Stimulated activated CD8-positive, alpha-beta memory T cell treated with anti-CD3 and anti-CD28 coated beads, Interleukin-4, amount 100 ng/mL, for 1 hour (primary cell): Measurements from ENCODE around the gene AGPAT3.
"Not testable (repeated sequence)": the region's sequence is repeated elsewhere in the genome, so short reads cannot be mapped to it uniquely, and the experiment has no call there.

Source experiments
- DNase-seq, 2 donors: peaks; one replicate each; pipeline ENCODE4 v3.0.0-alpha.2; 2020; ENCODE audit warnings: low read depth in 2 of 2, low spot score in 1 of 2

AGPAT3 gene

DNA sequence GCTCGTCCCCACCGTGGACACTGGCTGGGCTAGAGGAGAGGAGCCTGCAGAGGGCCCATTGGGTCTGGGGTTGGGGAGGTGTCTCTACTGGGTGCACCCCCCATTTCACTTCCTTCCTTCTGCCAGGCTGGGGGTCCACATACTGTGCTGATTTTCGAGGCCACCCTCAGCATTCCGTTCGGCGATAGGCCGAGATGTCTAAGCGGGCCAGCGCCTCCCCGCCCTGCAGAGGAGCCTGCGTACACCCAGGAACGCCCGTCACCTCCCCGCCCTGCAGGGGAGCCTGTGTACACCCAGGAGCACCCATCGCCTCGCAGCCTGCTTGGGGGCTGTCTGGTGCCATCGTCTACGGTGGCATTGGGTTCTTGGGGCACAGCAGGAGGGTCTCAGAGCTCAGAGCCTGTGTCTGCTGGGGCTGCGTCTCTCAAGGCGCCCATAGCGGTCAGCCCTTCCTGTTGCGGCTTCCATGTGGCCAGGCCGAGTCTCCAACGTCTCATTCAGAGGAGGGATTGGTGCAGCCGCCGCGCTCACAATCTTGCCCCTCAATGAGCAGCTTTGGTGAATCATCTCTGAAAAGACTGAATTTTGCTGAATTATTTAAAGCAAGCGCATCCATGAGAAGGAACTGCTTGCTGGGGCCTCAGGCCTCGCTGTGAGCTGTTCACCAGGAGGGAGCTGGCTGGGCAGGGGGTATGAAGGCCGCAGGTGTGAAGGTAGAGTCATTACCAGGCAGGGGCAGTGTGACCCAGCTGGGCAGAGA is 30.7 kb upstream of the AGPAT3 start:
- DNase-seq: no peak

DNA sequence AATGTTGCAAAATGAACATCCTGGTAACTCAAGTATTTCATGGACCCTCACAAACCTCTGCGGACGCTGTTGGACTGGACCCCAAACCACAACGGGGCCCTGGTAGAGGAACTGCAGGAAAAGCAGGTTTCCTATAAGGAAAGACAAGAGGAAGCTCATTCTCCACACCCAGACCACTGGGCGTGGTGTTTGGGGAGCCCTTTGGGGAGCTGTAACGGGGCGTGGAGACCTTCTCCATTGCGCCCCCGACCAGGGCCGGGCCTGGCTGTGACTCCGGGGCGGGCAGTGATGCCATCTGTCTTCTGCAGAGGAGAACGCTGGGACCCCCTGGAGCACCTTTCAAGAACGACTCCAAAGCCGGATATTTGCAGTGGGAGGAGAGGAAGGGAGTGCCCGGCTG is 30.0 kb upstream of the AGPAT3 start:
- no peak for DNase-seq

- no peak for DNase-seq
Observed at GRCh38 chr21:43835861-43836260, 29.2 kb upstream of the AGPAT3 start.

DNA sequence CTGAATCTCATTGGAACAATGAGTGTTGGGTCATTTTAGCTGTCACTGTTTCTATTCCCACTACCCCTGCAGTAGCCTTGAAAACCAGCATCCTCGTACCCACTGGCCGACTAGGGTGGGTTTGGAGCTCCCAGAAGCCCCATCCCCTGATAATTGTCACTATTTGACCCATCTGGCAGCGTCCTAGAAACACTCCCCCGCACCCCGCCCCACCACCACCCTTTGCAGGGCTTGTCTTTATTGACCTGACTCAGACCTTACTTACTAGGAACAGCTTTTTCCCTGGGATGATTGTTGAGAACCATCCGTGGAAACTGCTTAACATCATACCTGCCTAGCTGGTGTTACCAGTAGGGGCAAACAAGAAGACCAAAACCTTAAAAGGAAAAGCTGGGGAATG is 28.4 kb upstream of the AGPAT3 start:
- DNase-seq: no peak

DNA sequence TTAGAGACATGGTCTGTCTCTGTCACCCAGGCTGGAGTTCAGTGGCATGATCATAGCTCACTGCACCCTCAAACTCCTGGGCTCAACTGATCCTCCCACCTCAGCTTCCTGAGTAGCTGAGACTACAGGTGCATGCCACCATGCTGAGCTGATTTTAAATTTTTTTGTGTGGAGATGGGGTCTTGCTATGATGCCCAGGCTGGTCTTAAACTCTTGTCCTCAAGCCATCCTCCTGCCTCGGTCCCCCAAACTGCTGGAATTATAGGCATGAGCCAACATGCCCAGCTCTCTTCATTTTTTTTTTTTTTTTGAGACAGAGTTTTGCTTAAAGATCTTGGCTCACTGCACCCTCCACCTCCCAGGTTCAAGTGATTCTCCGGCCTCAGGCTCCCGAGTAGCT is 24.8 kb upstream of the AGPAT3 start:
- DNase-seq: no peak

DNA sequence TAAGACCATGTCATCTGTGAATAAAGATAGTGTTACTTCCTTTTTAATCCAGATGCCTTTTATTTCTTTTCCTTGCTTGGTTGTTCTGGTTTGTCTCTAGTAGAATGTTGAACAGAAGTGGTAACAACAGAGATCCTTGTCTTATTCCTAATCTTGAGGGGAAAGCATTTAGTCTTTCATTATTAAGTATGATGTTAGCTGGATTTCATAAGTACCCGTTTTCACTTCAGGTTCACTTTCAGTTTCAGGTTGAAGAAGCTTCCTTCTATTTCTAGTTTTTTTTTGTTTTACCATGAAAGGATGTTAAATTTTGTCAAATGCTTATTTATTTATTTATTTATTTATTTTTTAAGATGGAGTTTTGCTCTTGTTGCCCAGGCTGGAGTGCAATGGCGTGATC is 22.3 kb upstream of the AGPAT3 start:
- DNase-seq: no peak

- not testable (repeated sequence) for DNase-seq
Observed at GRCh38 chr21:43844906-43845305, 20.1 kb upstream of the AGPAT3 start.

DNA sequence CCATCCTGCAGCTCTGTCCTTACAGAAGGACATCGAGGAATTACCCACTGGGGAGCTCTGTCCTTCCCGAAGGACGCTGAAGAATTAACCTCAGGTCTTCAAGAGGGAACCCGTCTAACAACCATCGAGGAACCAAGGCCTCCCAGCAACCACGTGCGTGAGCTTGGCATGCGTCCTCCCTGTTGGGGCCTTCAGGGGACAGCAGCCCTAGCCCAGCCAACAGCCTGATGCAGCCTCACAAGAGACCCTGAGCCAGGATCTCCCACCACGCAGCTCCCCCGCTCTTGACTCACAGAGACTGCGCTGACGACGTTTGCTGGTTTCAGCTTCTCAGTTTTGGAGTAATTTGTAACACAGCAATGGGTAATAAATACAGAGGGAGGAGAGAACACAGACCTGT is 19.6 kb upstream of the AGPAT3 start:
- DNase-seq: no peak

DNA sequence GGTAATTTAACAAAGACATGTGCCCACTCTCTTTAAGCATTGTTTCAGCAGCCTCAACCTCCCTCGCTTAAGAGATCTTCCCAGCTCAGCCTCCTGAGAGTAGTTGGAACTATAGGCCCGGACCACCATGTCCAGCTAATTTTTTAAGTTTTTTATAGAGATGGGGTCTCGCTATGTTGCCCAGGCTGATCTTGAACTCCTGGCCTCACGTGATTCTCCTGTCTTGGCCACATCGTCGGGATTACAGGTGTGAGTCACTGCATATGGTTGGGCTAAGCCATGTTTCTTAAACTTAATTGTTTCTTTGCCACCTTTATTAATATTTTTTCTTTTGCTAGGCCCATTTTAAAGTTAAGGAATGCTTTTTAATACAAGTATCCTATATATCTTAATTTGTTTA is 18.6 kb upstream of the AGPAT3 start:
- no peak for DNase-seq

GRCh38 chr21:43847301-43847700 is 17.7 kb upstream of the AGPAT3 start:
- no peak for DNase-seq

DNA sequence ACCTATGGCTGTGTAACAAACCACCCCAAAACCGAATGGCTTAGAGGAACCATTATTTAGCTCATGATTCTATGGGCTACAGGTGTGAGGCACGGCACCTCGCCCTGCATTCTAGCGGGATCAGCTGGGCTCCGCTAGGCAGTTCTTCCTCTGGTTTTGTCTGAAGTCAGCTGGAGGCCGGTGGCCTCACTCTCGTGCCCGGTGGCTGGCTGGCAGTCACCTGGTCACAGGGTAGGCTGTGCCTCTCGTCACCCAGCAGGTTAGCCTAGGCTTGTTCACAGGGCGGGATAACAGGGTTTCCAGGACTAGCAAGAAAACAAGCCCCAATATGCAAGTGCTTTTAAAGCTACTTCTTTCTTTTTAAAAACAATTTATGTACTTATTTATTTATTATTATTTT is 16.3 kb upstream of the AGPAT3 start:
- DNase-seq: no peak

- DNase-seq: no peak
Observed at GRCh38 chr21:43849532-43850299, 15.3 kb upstream of the AGPAT3 start.

GRCh38 chr21:43850728-43851295 is 14.2 kb upstream of the AGPAT3 start:
- no peak for DNase-seq

DNA sequence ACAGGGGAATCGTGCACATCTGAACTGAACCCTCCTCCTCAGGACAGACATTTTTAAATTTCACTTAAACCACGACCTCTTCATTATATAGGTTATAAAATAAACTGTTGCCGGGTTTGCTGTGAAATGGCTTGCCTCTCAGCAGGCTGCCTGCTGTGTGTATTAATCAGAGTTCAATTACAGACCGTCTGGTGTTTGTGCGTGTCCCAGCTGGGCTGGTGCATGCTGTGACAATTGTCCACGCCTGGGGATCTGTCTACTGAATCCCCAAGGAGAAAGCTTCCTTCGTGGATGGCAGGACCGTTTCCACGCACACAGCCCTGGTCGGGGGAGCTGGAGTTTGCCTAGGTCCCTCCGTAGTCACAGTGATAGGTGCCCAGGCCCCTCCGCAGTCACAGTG is 13.4 kb upstream of the AGPAT3 start:
- DNase-seq: no peak

DNA sequence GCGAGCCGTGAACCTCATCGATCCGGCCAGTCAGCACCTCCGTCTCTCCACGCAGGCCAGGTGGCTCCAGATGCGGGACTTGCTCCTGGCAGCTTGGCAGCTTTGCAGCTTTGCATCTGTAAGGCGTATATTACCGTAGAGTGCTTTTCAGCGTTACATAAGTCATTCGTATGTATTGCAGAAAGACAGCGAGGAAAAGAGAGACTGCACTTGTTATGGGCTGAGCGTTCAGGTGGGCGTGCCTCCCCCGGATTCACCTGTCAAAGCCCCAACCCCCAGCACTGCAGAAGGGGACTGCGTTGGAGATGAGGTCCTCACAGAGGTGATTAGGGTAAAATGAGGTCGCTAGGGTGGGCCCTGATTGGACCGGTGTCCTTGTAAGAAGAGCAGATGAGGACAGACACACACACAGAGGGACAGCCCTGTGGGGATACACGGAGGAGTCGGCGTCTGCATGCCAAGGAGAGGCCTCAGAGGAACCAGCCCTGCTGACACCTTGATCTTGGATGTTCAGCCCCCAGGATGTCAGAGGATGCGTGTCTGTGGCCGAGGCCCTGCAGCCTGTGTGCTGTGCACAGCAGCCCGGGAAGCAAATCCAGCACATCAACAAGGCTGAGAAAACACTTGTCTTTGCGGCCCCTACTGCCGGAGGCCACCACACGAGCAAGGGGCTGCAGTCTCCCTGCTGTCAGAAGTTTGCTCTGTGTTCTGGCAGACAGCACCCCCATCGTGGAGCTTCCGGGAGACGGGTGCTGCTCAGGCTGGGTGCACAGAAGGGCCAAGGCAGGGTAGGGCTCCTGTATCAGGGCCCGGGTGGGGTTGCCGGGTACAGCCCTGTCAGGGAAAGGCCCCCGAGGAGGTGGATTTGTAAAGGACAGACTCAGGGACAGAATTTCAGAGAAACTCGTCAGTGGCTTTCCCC is 10.9 kb upstream of the AGPAT3 start:
- no peak for DNase-seq

DNA sequence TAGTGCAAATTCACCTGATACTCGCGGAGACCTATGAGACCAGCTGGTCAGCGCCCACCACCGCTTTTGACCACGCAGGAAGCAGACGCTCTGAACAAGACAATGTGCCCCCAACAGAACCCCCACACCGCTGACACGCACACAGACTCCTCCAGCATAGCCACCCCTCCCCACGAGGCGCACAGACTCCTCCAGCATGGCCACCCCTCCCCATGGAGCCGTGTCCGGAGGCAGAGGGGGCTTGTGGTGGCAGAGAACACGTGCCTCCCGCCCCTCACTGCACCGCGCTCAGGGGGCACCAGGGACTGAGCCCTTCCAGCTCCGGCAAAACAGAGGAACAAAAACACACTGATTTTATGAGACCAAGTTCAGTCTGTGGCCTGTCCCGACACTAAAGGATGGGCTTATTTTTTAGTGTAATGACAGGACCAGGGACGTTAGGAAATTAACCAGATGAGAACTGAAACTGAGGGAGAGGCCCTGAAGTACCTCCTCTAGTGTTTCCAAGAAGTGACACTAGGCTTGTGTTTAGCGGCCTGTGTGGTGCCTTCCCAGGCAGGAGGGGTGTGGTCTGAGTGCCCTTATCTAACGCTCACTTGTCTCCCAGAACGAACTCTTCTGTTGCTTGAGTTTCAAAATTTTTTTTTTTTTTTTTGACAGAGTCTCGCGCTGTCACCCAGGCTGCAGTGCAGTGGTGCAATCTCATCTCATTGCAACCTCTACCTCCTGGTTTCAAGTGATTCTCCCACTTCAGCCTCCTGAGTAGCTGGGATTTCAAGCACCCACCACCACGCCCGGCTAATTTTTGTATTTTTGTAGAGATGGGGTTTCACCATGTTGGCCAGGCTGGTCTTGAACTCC is 10.0 kb upstream of the AGPAT3 start:
- DNase-seq: no peak

- no peak for DNase-seq
Observed at GRCh38 chr21:43855955-43856354, 9.1 kb upstream of the AGPAT3 start.

GRCh38 chr21:43858806-43859648 is 6.0 kb upstream of the AGPAT3 start:
- DNase-seq: no peak

DNA sequence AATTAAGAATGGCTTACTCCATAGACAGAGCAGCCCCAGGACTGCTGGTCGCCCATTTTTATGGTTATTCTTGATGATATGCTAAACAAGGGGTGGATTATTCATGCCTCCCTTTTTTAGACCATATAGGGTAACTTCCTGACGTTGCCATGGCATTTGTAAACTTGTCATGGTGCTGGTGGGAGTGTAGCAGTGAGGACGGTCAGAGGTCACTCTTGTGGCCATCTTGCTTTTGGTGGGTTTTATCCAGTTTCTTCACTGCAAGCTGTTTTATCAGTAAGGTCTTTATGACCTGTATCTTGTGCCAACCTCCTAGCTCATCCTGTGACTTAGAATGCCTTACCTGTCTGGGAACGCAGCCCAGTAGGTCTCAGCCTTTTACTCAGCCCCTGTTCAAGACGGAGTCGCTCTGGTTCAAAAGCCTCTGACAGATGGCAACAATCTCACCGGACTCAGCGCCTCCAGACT is 5.2 kb upstream of the AGPAT3 start:
- no peak for DNase-seq
